ACC112 (cell line): ENCODE data around the gene EML4.

Source experiments
- H2AFZ ChIP-seq: fragments of 200-600 bp; sonication (generic); one replicate; pipeline ENCODE4 v1.6.0; 2017; ENCODE audit warnings: antibody characterized with exemption, low read length; ENCODE audit not compliant: unreplicated experiment
- H3K27ac ChIP-seq: fragments of 200-600 bp; sonication (generic); 2 replicates; pipeline ENCODE4 v1.5.1; 2014; ENCODE audit warnings: low read depth, mild to moderate bottlenecking, antibody characterized with exemption, low read length, moderate library complexity
- H3K27me3 ChIP-seq: fragments of 200-600 bp; sonication (generic); 2 replicates; pipeline ENCODE4 v1.6.1; 2014; ENCODE audit warnings: mild to moderate bottlenecking, antibody characterized with exemption, low read length, moderate library complexity, mixed read lengths; ENCODE audit not compliant: insufficient read depth
- H3K36me3 ChIP-seq: fragments of 200-600 bp; sonication (generic); 2 replicates; pipeline ENCODE4 v1.6.1; 2016; ENCODE audit warnings: mild to moderate bottlenecking, antibody characterized with exemption, low read length, moderate library complexity, mixed read lengths; ENCODE audit not compliant: insufficient read depth
- H3K4me1 ChIP-seq: fragments of 200-600 bp; sonication (generic); one replicate; pipeline ENCODE4 v1.6.1; 2016; ENCODE audit warnings: low read length, mixed read lengths; ENCODE audit not compliant: insufficient read depth, unreplicated experiment, control insufficient read depth
- H3K4me3 ChIP-seq: fragments of 200-600 bp; sonication (generic); 2 replicates; pipeline ENCODE4 v1.5.1; 2014; ENCODE audit warnings: mild to moderate bottlenecking, low read depth, low read length
- H3K79me2 ChIP-seq: fragments of 200-600 bp; sonication (generic); one replicate; pipeline ENCODE4 v1.6.0; 2016; ENCODE audit warnings: low read length; ENCODE audit not compliant: control insufficient read depth, unreplicated experiment, insufficient read depth

Gene EML4

DNA sequence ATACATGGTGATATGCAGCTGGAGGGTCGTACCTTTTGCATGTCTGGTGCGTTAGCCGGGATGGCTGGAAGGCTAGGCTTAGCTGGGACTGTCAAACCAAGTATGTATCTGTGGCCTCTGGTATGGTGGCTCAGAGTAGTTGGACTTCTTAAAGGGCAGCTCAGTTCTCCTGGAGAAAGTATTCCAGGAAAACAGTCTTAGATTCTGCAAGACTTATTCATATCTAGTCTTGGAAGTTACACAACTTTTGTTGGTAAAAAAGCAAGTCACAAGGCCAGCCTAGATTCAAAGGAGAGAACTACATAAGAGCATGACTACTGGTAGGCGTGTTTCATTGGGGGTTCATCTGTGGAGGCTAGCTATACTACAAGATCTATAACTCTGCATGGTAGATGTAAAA is 45.5 kb downstream of the EML4 start:
- Histone ChIP-seq H2AFZ (no peak overlapping the region), H3K4me1 (peaks cover 13% of the 10 kb centered on the region), H3K79me2 (peaks cover 44% of the 10 kb centered on the region), H3K4me3 (no peak overlapping the region), H3K27me3 (no peaks in the 10 kb centered on the region), H3K27ac (no peak overlapping the region), H3K36me3 (no peaks in the 10 kb centered on the region)

DNA sequence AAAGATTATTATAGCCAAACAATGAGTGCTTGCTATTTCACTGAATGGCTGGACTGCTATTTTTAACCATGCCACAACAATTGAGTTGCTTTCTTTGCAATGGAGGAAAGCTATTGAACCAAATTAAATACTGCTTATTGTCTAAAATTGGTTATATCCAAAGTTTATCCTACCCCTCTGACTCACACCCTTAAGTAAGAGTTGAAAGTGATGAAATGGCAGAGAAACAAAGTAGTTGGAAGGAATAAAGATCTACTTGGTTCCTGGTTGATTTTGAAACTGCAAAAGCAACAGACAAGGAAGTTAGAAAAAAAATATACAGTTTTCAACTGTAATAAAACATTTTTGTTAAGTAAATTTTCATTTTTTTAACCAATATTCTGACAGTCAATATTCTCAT is 47.5 kb downstream of the EML4 start:
- no peaks in the 10 kb centered on the region for H3K36me3 ChIP-seq
- no peak overlapping the region for H3K4me3 ChIP-seq
- no peak overlapping the region for H2AFZ ChIP-seq
- H3K79me2 ChIP-seq = peaks cover 43% of the 10 kb centered on the region
- H3K27me3 ChIP-seq = no peaks in the 10 kb centered on the region
- peaks cover 13% of the 10 kb centered on the region for H3K4me1 ChIP-seq
- H3K27ac ChIP-seq = peak overlapping the region; percentile 40

GRCh38 chr2:42217307-42217706 is 48.2 kb downstream of the EML4 start:
- Histone ChIP-seq H3K27ac (peak overlapping the region; percentile 40), H3K27me3 (no peaks in the 10 kb centered on the region), H3K79me2 (peaks cover 47% of the 10 kb centered on the region), H3K36me3 (no peaks in the 10 kb centered on the region), H2AFZ (no peak overlapping the region), H3K4me3 (no peak overlapping the region), H3K4me1 (peaks cover 13% of the 10 kb centered on the region)

- H2AFZ ChIP-seq = no peak overlapping the region
- H3K36me3 ChIP-seq = no peaks in the 10 kb centered on the region
- H3K27me3 ChIP-seq = no peaks in the 10 kb centered on the region
- H3K27ac ChIP-seq = no peak overlapping the region
- H3K4me3 ChIP-seq = no peak overlapping the region
- H3K4me1 ChIP-seq = peaks cover 14% of the 10 kb centered on the region
- peaks cover 47% of the 10 kb centered on the region for H3K79me2 ChIP-seq
These were observed 48.8 kb downstream of the EML4 start for GRCh38 chr2:42217914-42218313.

DNA sequence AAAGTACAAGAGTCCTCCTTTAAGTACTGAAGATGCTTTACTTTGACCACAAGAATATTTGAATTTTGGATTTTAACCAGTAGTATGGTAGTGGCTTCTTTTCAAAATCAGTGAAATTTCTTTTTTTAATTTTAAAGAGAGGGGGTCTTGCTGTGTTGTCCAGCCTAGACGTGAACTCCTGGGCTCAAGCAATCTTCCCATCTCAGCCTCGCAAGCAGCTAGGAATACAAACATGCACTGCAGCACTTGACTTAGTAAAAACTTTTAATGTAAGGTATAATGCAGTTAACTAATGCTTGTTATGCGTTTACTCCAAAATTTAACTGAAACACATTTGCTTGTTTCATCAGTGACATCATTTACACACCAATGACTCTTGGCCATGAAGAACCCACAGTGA is 49.6 kb downstream of the EML4 start:
- Histone ChIP-seq H3K27me3 (no peaks in the 10 kb centered on the region), H3K36me3 (no peaks in the 10 kb centered on the region), H2AFZ (no peak overlapping the region), H3K27ac (no peak overlapping the region), H3K4me3 (no peak overlapping the region), H3K79me2 (peaks cover 52% of the 10 kb centered on the region), H3K4me1 (peaks cover 22% of the 10 kb centered on the region)

DNA sequence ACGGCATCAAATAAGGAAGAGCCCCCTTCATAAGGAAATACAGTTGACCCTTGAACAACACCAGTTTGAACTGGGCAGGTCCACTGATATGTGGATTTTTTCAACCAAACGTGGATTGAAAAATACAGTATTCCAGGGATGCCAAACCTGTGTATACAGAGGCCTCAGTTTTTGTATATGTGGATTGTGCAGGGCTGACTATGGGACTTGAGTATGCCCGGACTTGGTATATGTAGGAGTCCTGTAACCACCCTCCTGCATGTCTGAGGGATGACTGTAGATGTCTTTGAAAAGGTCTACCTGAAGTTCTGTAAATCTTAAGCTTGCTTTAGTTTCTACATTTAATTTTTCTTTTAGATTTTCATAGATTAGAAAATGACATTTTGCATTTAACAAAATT is 50.0 kb downstream of the EML4 start:
- Histone ChIP-seq H3K27me3 (no peaks in the 10 kb centered on the region), H3K36me3 (no peaks in the 10 kb centered on the region), H3K79me2 (peaks cover 52% of the 10 kb centered on the region), H3K27ac (no peak overlapping the region), H3K4me1 (peaks cover 27% of the 10 kb centered on the region), H2AFZ (no peak overlapping the region), H3K4me3 (no peak overlapping the region)

DNA sequence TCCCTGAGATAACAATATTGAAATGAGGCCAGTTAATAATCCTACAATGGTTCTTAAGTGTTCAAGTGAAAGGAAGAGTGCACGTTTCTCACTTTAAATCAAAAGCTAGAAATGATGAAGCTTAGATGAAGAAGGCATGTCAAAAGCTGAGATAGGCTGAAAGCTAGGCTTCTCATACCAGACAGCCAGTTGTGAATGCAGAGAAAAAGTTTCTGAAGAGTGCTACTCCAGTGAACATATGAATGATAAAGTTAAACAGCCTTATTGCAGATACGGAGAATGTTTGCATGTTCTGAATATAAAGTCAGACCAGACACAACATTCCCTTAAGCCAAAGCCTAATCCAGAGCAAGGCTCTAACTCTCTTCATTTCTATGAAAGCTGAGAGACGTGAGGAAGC is 51.4 kb downstream of the EML4 start:
- no peaks in the 10 kb centered on the region for H3K27me3 ChIP-seq
- no peaks in the 10 kb centered on the region for H3K36me3 ChIP-seq
- H3K4me1 ChIP-seq = peaks cover 31% of the 10 kb centered on the region
- H3K4me3 ChIP-seq = no peak overlapping the region
- H2AFZ ChIP-seq = no peak overlapping the region
- no peak overlapping the region for H3K27ac ChIP-seq
- H3K79me2 ChIP-seq = peaks cover 61% of the 10 kb centered on the region

GRCh38 chr2:42223067-42223854 is 54.1 kb downstream of the EML4 start:
- H3K79me2 ChIP-seq = peaks cover 52% of the 10 kb centered on the region
- no peaks in the 10 kb centered on the region for H3K36me3 ChIP-seq
- H2AFZ ChIP-seq = no peak overlapping the region
- H3K27me3 ChIP-seq = no peaks in the 10 kb centered on the region
- peak overlapping the region; percentile 13; the same call in 1 of the 2 replicates for H3K4me3 ChIP-seq
- H3K27ac ChIP-seq = peak overlapping the region; percentile 34
- H3K4me1 ChIP-seq = peaks cover 18% of the 10 kb centered on the region

DNA sequence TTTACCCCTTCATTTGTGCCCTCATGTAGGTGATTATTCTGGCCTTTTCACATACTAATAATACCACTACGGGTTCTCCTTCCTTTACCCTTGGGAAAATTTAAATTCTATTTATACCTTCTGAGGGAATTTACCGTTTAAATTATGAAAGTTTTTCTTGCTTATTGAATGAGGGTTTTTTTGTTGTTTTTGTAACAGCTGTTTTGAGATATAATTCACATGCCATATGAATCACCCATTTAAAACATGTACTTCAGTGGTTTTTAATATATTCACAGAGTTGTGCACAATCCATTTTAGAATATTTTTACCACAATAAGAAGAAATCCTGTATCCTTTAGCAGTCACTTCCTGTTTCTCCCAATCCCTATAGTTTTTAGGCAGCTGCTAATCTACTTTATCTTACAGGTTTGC is 54.7 kb downstream of the EML4 start:
- peaks cover 18% of the 10 kb centered on the region for H3K4me1 ChIP-seq
- H3K36me3 ChIP-seq = no peaks in the 10 kb centered on the region
- peak overlapping the region; percentile 13; the same call in 1 of the 2 replicates for H3K4me3 ChIP-seq
- no peaks in the 10 kb centered on the region for H3K27me3 ChIP-seq
- H2AFZ ChIP-seq = no peak overlapping the region
- H3K27ac ChIP-seq = peak overlapping the region; percentile 34
- H3K79me2 ChIP-seq = peaks cover 49% of the 10 kb centered on the region

GRCh38 chr2:42224422-42225067 is 55.4 kb downstream of the EML4 start:
- Histone ChIP-seq H3K4me1 (peaks cover 18% of the 10 kb centered on the region), H3K36me3 (no peaks in the 10 kb centered on the region), H3K27me3 (no peaks in the 10 kb centered on the region), H3K79me2 (peaks cover 49% of the 10 kb centered on the region), H3K27ac (peak overlapping the region; percentile 34), H3K4me3 (no peak overlapping the region), H2AFZ (no peak overlapping the region)

- Histone ChIP-seq H2AFZ (no peak overlapping the region), H3K36me3 (no peaks in the 10 kb centered on the region), H3K4me1 (peaks cover 18% of the 10 kb centered on the region), H3K4me3 (no peak overlapping the region), H3K27me3 (no peaks in the 10 kb centered on the region), H3K27ac (no peak overlapping the region), H3K79me2 (peaks cover 50% of the 10 kb centered on the region)
These were observed 56.4 kb downstream of the EML4 start for GRCh38 chr2:42225573-42225972.
